ENCODE data around the gene MPPED1. TPM values are rescaled to one million over a fixed set of nuclear protein-coding genes. Genes with fewer than 3 reads are reported as not detected.

MPPED1 gene
- total and polyA plus RNA-seq, 2 donors (not counting 3 experiments of a cell fraction or from before 2014, with no cell fraction given), result not detected

GRCh38 chr22:43473441-43473840, 61.6 kb downstream of the MPPED1 start:
- H3K9me3 ChIP-seq (replicated peaks; ENCODE audit: control insufficient read depth, insufficient read depth, low read length), result no peaks in the 10 kb centered on the region
- TF ChIP-seq POLR2AphosphoS5 (IDR thresholded peaks at IDR 0.05; ENCODE audit: insufficient read depth, low read depth, low read length) (no peak), MAX (IDR thresholded peaks at IDR 0.05; ENCODE audit: insufficient read depth, insufficient read length) (no peak), CTCF (IDR thresholded peaks at IDR 0.05; ENCODE audit: extremely low read depth in 1 of 2, insufficient read depth in 1 of 2, low read depth in 1 of 2, low read length in 2 of 2) (no peak), GATA2 (IDR thresholded peaks at IDR 0.05; ENCODE audit: insufficient read depth, insufficient read length, low read depth, low read length) (no peak), EZH2 (IDR thresholded peaks at IDR 0.05; ENCODE audit: borderline replicate concordance, low read depth, low read length, severe bottlenecking) (no peak), MYC (IDR thresholded peaks at IDR 0.05; ENCODE audit: low read depth, low read length) (no peak), FOS (IDR thresholded peaks at IDR 0.05; ENCODE audit: borderline replicate concordance, insufficient read depth, low read length) (no peak), POLR2A (IDR thresholded peaks at IDR 0.05; ENCODE audit: low read depth, low read length) (no peak), JUN (IDR thresholded peaks at IDR 0.05; ENCODE audit: borderline replicate concordance, insufficient read depth, insufficient read length, low read depth) (no peak)
- no peak for DNase-seq (ENCODE audit: low read depth, low spot score)
- H3K79me2 ChIP-seq (ENCODE audit: control insufficient read depth, insufficient read depth, low read length), result no peaks in the 10 kb centered on the region
- H2AFZ ChIP-seq (ENCODE audit: low read depth, low read length), result no peak overlapping the region
- H4K20me1 ChIP-seq (replicated peaks; ENCODE audit: control insufficient read depth, extremely low read depth, insufficient read depth, low read length), result no peaks in the 10 kb centered on the region
- intact Hi-C loops (cut with micrococcal nuclease), result no loop called here
- no peak overlapping the region for H3K9ac ChIP-seq (replicated peaks; ENCODE audit: extremely low read depth, insufficient read depth, low read length)
- H3K9me1 ChIP-seq (replicated peaks; ENCODE audit: control insufficient read depth, extremely low read depth, insufficient read depth, low read length), result no peaks in the 10 kb centered on the region
- ChIA-PET POLR2A (no interaction called here), CTCF (no interaction called here)
- no peak overlapping the region for H3K4me2 ChIP-seq (ENCODE audit: insufficient read depth, low read length)
- no peaks in the 10 kb centered on the region for H3K36me3 ChIP-seq (ENCODE audit: control insufficient read depth in 2 of 2, extremely low read depth in 1 of 2, insufficient read depth in 2 of 2, low read length in 2 of 2)
- H3K27ac ChIP-seq (ENCODE audit: insufficient read depth, low read depth, low read length), result no peak overlapping the region
- no TSS peak for BruUV-seq (replicated peaks)
- dilution Hi-C loops (cut with MboI; ENCODE audit: extremely low pct_ligation_motif_present, low sequenced_read_pairs), result no loop called here
- H3K4me1 ChIP-seq (ENCODE audit: control insufficient read depth, extremely low read depth, insufficient read depth, low read length), result no peaks in the 10 kb centered on the region
- no peaks in the 10 kb centered on the region for H3K27me3 ChIP-seq (ENCODE audit: control insufficient read depth in 2 of 2, insufficient read depth in 2 of 2, low read length in 2 of 2)
- no peak for FAIRE-seq
- H3K4me3 ChIP-seq (replicated peaks in 1 of 3; ENCODE audit: insufficient read depth in 1 of 3, low read depth in 1 of 3, low read length in 3 of 3), result no peak overlapping the region
